HepG2 (cell line): ENCODE data around the gene CREG1. TPM values are rescaled to one million over a fixed set of nuclear protein-coding genes. Genes with fewer than 3 reads are reported as not detected.

Source experiments
- AKAP8 ChIP-seq: sonication (generic); formaldehyde crosslinking; IDR thresholded peaks from 2 replicates; pipeline ENCODE4 v1.5.1; 2020; ENCODE audit warnings: mild to moderate bottlenecking, missing genetic modification reagents
- ATAD3A ChIP-seq: sonication (generic); formaldehyde crosslinking; IDR thresholded peaks from 2 replicates; pipeline ENCODE4 v1.4.0; 2020; ENCODE audit warnings: missing genetic modification reagents
- NCOR1 ChIP-seq: fragments of 200-600 bp; sonication (generic); IDR thresholded peaks from 2 replicates; pipeline ENCODE4 v1.7.0; 2017; ENCODE audit warnings: antibody characterized with exemption, low read length, borderline replicate concordance
- SKI ChIP-seq: fragments of 450-650 bp; IDR thresholded peaks from one replicate; pipeline ENCODE4 v1.6.1; 2018; ENCODE audit warnings: mild to moderate bottlenecking; ENCODE audit not compliant: partially characterized antibody
- ZNF615 ChIP-seq: sonication (generic); formaldehyde crosslinking; IDR thresholded peaks from 2 replicates; pipeline ENCODE4 v1.5.0; 2020; ENCODE audit warnings: mild to moderate bottlenecking, missing genetic modification reagents, borderline replicate concordance
- polyA plus RNA-seq, 8 experiments: library from polyadenylated mRNA; depleted of rRNA in 3 of 8; stranded (reverse) in 7 of 8; unstranded in 1 of 8; fragments of >200 nt; fragmentation: Illumina TruSeq in 4 of 8; extraction: Trizol in 4 of 8; gene quantifications; 2 replicates each; pipeline versions ENCODE4 v1.2.1 to v1.2.3, GENCODE V29; 2011 to 2016; ENCODE audit warnings: low read depth in 4 of 8, missing spikeins in 1 of 8, mixed read lengths in 1 of 8; ENCODE audit not compliant: insufficient read depth in 1 of 8
- total RNA-seq, 5 experiments: library from RNA; depleted of rRNA; stranded (reverse); fragments of >200 nt; fragmentation: Illumina TruSeq; extraction: Trizol; gene quantifications; 2 replicates each; pipeline ENCODE4 v1.2.3, GENCODE V29; 2016; ENCODE audit warnings: low read depth in 1 of 5
- TF ChIP-seq, protein P1 (sequence below): sonication (generic); formaldehyde crosslinking; IDR thresholded peaks from 2 replicates; pipeline ENCODE4 v1.5.1; 2020; ENCODE audit warnings: mild to moderate bottlenecking, missing genetic modification reagents, moderate library complexity
- TF ChIP-seq, protein P2 (sequence below): sonication (generic); formaldehyde crosslinking; IDR thresholded peaks from 2 replicates; pipeline ENCODE4 v1.4.0; 2020; ENCODE audit warnings: mild to moderate bottlenecking, missing genetic modification reagents, borderline replicate concordance

The CREG1 gene
- total and polyA plus RNA-seq, 2 of the 13 experiments (the other 11 are each of a cell fraction or from before 2014, with no cell fraction given) = 31.3 to 33.5 TPM

DNA sequence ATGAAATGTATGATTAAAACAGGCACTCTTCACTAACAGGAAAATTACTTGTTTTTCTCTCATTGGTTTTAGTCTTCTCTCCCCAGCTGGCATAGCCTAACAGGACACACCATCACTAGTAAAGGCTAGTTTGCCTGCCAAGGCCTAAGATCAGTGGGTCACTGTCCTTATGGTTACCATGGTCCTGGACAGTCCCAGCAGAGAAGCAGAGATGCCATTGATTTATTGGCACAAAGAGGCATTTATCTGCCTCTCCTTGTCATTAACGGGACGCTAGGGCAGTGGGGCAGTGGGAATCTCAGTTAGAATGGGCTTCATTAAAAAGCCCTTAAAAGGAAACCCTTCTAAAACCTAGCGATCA is 49.1 kb downstream of the CREG1 start (continued):
- TF ChIP-seq ZNF615 (CRISPR knock-in tag) (no peak), AKAP8 (CRISPR knock-in tag) (no peak), NCOR1 (no peak), ATAD3A (CRISPR knock-in tag) (no peak), SKI (no peak)
- TF ChIP-seq, protein P1, sequence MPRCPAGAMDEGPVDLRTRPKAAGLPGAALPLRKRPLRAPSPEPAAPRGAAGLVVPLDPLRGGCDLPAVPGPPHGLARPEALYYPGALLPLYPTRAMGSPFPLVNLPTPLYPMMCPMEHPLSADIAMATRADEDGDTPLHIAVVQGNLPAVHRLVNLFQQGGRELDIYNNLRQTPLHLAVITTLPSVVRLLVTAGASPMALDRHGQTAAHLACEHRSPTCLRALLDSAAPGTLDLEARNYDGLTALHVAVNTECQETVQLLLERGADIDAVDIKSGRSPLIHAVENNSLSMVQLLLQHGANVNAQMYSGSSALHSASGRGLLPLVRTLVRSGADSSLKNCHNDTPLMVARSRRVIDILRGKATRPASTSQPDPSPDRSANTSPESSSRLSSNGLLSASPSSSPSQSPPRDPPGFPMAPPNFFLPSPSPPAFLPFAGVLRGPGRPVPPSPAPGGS (CRISPR knock-in tag) = no peak
- TF ChIP-seq, protein P2, sequence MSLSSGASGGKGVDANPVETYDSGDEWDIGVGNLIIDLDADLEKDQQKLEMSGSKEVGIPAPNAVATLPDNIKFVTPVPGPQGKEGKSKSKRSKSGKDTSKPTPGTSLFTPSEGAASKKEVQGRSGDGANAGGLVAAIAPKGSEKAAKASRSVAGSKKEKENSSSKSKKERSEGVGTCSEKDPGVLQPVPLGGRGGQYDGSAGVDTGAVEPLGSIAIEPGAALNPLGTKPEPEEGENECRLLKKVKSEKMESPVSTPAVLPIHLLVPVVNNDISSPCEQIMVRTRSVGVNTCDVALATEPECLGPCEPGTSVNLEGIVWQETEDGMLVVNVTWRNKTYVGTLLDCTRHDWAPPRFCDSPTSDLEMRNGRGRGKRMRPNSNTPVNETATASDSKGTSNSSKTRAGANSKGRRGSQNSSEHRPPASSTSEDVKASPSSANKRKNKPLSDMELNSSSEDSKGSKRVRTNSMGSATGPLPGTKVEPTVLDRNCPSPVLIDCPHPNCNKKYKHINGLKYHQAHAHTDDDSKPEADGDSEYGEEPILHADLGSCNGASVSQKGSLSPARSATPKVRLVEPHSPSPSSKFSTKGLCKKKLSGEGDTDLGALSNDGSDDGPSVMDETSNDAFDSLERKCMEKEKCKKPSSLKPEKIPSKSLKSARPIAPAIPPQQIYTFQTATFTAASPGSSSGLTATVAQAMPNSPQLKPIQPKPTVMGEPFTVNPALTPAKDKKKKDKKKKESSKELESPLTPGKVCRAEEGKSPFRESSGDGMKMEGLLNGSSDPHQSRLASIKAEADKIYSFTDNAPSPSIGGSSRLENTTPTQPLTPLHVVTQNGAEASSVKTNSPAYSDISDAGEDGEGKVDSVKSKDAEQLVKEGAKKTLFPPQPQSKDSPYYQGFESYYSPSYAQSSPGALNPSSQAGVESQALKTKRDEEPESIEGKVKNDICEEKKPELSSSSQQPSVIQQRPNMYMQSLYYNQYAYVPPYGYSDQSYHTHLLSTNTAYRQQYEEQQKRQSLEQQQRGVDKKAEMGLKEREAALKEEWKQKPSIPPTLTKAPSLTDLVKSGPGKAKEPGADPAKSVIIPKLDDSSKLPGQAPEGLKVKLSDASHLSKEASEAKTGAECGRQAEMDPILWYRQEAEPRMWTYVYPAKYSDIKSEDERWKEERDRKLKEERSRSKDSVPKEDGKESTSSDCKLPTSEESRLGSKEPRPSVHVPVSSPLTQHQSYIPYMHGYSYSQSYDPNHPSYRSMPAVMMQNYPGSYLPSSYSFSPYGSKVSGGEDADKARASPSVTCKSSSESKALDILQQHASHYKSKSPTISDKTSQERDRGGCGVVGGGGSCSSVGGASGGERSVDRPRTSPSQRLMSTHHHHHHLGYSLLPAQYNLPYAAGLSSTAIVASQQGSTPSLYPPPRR = no peak
- TF ChIP-seq, all 625 proteins: peak for 0
